Liver (tissue), 3 donors: ENCODE measurements around the gene CSDE1.
"Not testable (repeated sequence)": the region's sequence is repeated elsewhere in the genome, so short reads cannot be mapped to it uniquely, and the experiment has no call there.

Experiments
- CTCF ChIP-seq: fragments of 150-350 bp; IDR thresholded peaks from 2 replicates; pipeline ENCODE4 v1.5.1; 2017; ENCODE audit warnings: improper control_type of control experiment, low read depth, low read length; ENCODE audit not compliant: missing input control
- HNF4G ChIP-seq: IDR thresholded peaks from 2 replicates; pipeline ENCODE4 v1.6.1; 2016; ENCODE audit warnings: antibody characterized with exemption
- MAX ChIP-seq: IDR thresholded peaks from 2 replicates; pipeline ENCODE4 v1.6.1; 2016; ENCODE audit warnings: antibody characterized with exemption
- TAF1 ChIP-seq: conservative IDR thresholded peaks from 2 replicates; pipeline ENCODE4 v1.6.1; 2016; ENCODE audit warnings: antibody characterized with exemption, mild to moderate bottlenecking
- YY1 ChIP-seq: IDR thresholded peaks from 2 replicates; pipeline ENCODE4 v1.6.1; 2016; ENCODE audit warnings: antibody characterized with exemption, mild to moderate bottlenecking
- donor health status: healthy.
- donor health status: healthy.

DNA sequence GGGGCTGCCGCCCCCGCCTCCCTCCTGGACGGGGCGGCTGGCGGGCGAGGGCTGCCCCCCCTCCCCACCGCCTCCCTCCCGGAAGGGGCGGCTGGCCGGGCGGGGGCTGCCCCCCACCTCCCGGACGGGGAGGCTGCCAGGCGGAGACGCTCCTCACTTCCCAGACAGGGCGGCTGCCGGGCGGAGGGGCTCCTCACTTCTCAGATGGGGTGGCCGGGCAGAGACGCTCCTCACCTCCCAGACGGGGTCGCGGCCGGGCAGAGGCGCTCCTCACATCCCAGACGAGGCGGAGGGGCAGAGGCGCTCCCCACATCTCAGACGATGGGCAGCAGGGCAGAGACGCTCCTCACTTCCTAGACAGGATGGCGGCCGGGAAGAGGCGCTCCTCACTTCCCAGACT lies 46.7 kb upstream of the CSDE1 start:
- not testable (repeated sequence) for TF ChIP-seq CTCF, HNF4G, TAF1, YY1, MAX
